Vagina (tissue), 2 donors: ENCODE measurements around the gene ZNF681.

Experiments
- POLR2A ChIP-seq, 2 donors: fragments of 450-650 bp; IDR thresholded peaks; one replicate each; pipeline ENCODE4 v1.6.1; 2017; ENCODE audit warnings: antibody characterized with exemption in 2 of 2, mild to moderate bottlenecking in 2 of 2, moderate library complexity in 2 of 2
- POLR2AphosphoS5 ChIP-seq, 2 donors: sonication (generic); formaldehyde crosslinking; IDR thresholded peaks; one replicate each; pipeline ENCODE4 v1.9.0; 2017; ENCODE audit warnings: antibody characterized with exemption in 2 of 2, mild to moderate bottlenecking in 2 of 2, low read depth in 1 of 2; ENCODE audit not compliant: insufficient read depth in 1 of 2
- TF ChIP-seq, protein P1 (sequence below), 3 experiments: fragments of 450-650 bp in 2 of 3; fragments of 200-600 bp in 1 of 3; sonication (generic) in 1 of 3; IDR thresholded peaks; one replicate each; pipeline ENCODE4 v1.5.1; 2017 to 2019; ENCODE audit warnings: antibody characterized with exemption in 3 of 3, mild to moderate bottlenecking in 2 of 3, moderate library complexity in 2 of 3

- TF ChIP-seq, protein P1, sequence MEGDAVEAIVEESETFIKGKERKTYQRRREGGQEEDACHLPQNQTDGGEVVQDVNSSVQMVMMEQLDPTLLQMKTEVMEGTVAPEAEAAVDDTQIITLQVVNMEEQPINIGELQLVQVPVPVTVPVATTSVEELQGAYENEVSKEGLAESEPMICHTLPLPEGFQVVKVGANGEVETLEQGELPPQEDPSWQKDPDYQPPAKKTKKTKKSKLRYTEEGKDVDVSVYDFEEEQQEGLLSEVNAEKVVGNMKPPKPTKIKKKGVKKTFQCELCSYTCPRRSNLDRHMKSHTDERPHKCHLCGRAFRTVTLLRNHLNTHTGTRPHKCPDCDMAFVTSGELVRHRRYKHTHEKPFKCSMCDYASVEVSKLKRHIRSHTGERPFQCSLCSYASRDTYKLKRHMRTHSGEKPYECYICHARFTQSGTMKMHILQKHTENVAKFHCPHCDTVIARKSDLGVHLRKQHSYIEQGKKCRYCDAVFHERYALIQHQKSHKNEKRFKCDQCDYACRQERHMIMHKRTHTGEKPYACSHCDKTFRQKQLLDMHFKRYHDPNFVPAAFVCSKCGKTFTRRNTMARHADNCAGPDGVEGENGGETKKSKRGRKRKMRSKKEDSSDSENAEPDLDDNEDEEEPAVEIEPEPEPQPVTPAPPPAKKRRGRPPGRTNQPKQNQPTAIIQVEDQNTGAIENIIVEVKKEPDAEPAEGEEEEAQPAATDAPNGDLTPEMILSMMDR (IDR thresholded peaks at IDR 0.05), result no peak
- TF ChIP-seq POLR2AphosphoS5 (IDR thresholded peaks at IDR 0.05; ENCODE audit: insufficient read depth in 1 of 2, low read depth in 1 of 2) (no peak), POLR2A (IDR thresholded peaks at IDR 0.05) (no peak)
These were observed 27.3 kb upstream of the ZNF681 start for GRCh38 chr19:23785982-23786381.
